CD4-positive, alpha-beta T cell treated with Interleukin-10 for 1 hour (primary cell): Measurements from ENCODE around the gene LPCAT4.
A peak's percentile ranks its signal among the peaks of the same experiment; 100 is the strongest.

Experiments used
- DNase-seq: peaks from one replicate; pipeline ENCODE4 v3.0.0-alpha.2; 2020

Gene LPCAT4

GRCh38 chr15:34336231-34336990, 30.6 kb downstream of the LPCAT4 start:
- DNase-seq = no peak

GRCh38 chr15:34335176-34336032, 31.6 kb downstream of the LPCAT4 start:
- peak; percentile 45 for DNase-seq

GRCh38 chr15:34334672-34335071, 32.3 kb downstream of the LPCAT4 start:
- DNase-seq = no peak

- no peak for DNase-seq
Observed at GRCh38 chr15:34332553-34333120, 34.4 kb downstream of the LPCAT4 start.

- peak; percentile 49 for DNase-seq
Observed at GRCh38 chr15:34331809-34332208, 35.2 kb downstream of the LPCAT4 start.

GRCh38 chr15:34330279-34330678, 36.7 kb downstream of the LPCAT4 start:
- DNase-seq = no peak

GRCh38 chr15:34329006-34329405, 38.0 kb downstream of the LPCAT4 start:
- DNase-seq = no peak

GRCh38 chr15:34327906-34328305, 39.1 kb downstream of the LPCAT4 start:
- no peak for DNase-seq

GRCh38 chr15:34325368-34325767, 41.6 kb downstream of the LPCAT4 start:
- no peak for DNase-seq

GRCh38 chr15:34324933-34325332, 42.1 kb downstream of the LPCAT4 start:
- no peak for DNase-seq

- DNase-seq = no peak
Observed at GRCh38 chr15:34323217-34323616, 43.8 kb downstream of the LPCAT4 start.

GRCh38 chr15:34318277-34319079, 48.5 kb downstream of the LPCAT4 start:
- no peak for DNase-seq

GRCh38 chr15:34314491-34315490, 52.2 kb downstream of the LPCAT4 start:
- no peak for DNase-seq

GRCh38 chr15:34311563-34311962, 55.4 kb downstream of the LPCAT4 start:
- DNase-seq = no peak
